H1 (cell line): ENCODE data around the gene ADCY1. TPM values are rescaled to one million over a fixed set of nuclear protein-coding genes. Genes with fewer than 3 reads are reported as not detected.
"Not testable (repeated sequence)": the region's sequence is repeated elsewhere in the genome, so short reads cannot be mapped to it uniquely, and the experiment has no call there.

Experiments used
- CTCF ChIA-PET: fragments of 300-600 bp; sonication (Branson Sonifier 250); formaldehyde crosslinking; loops from one replicate; lab custom pipeline; 2021; ENCODE audit not compliant: partially characterized antibody; lab: Charles Lee
- POLR2A ChIA-PET: fragments of 300-600 bp; sonication (Branson Sonifier 250); formaldehyde crosslinking; loops from one replicate; lab custom pipeline; 2021; ENCODE audit warnings: inconsistent platforms; ENCODE audit not compliant: partially characterized antibody; lab: Charles Lee
- DNase-seq, 2 experiments: peaks; one replicate each; pipeline versions ENCODE4 v3.0.0 to v3.0.0-alpha.2; 2010 to 2022; ENCODE audit warnings: low spot score in 2 of 2, low read depth in 1 of 2, mixed read lengths in 1 of 2
- FAIRE-seq: peaks from 2 replicates; lab custom pipeline; 2011; peaks lifted over from hg19 to GRCh38; lab: Jason Lieb, UNC
- H2AFZ ChIP-seq: 2 replicates; pipeline ENCODE4 v1.8.1; 2012; ENCODE audit warnings: low read length, inconsistent platforms
- H2AK5ac ChIP-seq: 2 replicates; pipeline ENCODE4 v1.6.1; 2013; ENCODE audit warnings: low read depth, low read length
- H2BK120ac ChIP-seq: replicated peaks from 2 replicates; pipeline ENCODE3; 2013; ENCODE audit warnings: low read depth, low read length, inconsistent platforms
- H2BK12ac ChIP-seq: 2 replicates; pipeline ENCODE4 v1.6.1; 2013; ENCODE audit warnings: low read depth, low read length
- H2BK15ac ChIP-seq: 2 replicates; pipeline ENCODE4 v1.6.1; 2013; ENCODE audit warnings: low read length
- H2BK20ac ChIP-seq: 2 replicates; pipeline ENCODE4 v1.6.1; 2013; ENCODE audit warnings: low read length
- H2BK5ac ChIP-seq: 2 replicates; pipeline ENCODE4 v1.6.1; 2013; ENCODE audit warnings: low read depth, low read length
- H3K14ac ChIP-seq: 2 replicates; pipeline ENCODE4 v1.6.1; 2013; ENCODE audit warnings: inconsistent platforms; ENCODE audit not compliant: insufficient read length
- H3K18ac ChIP-seq: 2 replicates; pipeline ENCODE4 v1.6.1; 2013; ENCODE audit warnings: low read length; ENCODE audit errors: extremely low read depth
- H3K23ac ChIP-seq: 2 replicates; pipeline ENCODE4 v1.6.1; 2013; ENCODE audit warnings: inconsistent platforms; ENCODE audit not compliant: insufficient read length
- H3K23me2 ChIP-seq: 2 replicates; pipeline ENCODE4 v1.6.1; 2013; ENCODE audit warnings: low read depth, low read length
- H3K27ac ChIP-seq: 2 replicates; pipeline ENCODE4 v1.6.1; 2011; ENCODE audit warnings: low read depth, low read length, inconsistent platforms
- H3K27me3 ChIP-seq, 4 experiments: replicated peaks in 1 of 4; 1 replicate in 1 of 4; 2 replicates in 3 of 4; pipeline versions ENCODE4 v1.6.1 to v1.8.1; 2011 to 2013; ENCODE audit warnings: low read length in 3 of 4, mild to moderate bottlenecking in 3 of 4, inconsistent platforms in 2 of 4, mixed read lengths in 2 of 4, moderate library complexity in 1 of 4; ENCODE audit not compliant: control insufficient read depth in 3 of 4, insufficient read depth in 3 of 4; ENCODE audit errors: extremely low read depth in 1 of 4
- H3K36me3 ChIP-seq, 4 experiments: 2 replicates each; pipeline versions ENCODE4 v1.6.1 to v1.8.1; 2011 to 2013; ENCODE audit warnings: mild to moderate bottlenecking in 4 of 4, low read length in 3 of 4, moderate library complexity in 2 of 4, control low read depth in 1 of 4, inconsistent platforms in 1 of 4; ENCODE audit not compliant: insufficient read depth in 4 of 4, control insufficient read depth in 2 of 4
- H3K4ac ChIP-seq: replicated peaks from 2 replicates; pipeline ENCODE3; 2013; ENCODE audit warnings: low read length, low read depth, mixed read lengths, inconsistent platforms; ENCODE audit not compliant: insufficient read length
- H3K4me1 ChIP-seq, 4 experiments: replicated peaks in 1 of 4; 1 replicate in 1 of 4; 2 replicates in 3 of 4; pipeline versions ENCODE4 v1.6.1 to v1.8.1; 2011 to 2013; ENCODE audit warnings: low read length in 3 of 4, inconsistent platforms in 2 of 4, mixed read lengths in 1 of 4; ENCODE audit not compliant: insufficient read depth in 4 of 4, control insufficient read depth in 3 of 4
- H3K4me2 ChIP-seq, 2 experiments: 2 replicates each; pipeline versions ENCODE4 v1.6.1 to v1.8.1; 2011 to 2013; ENCODE audit warnings: low read depth in 2 of 2, low read length in 2 of 2, control low read depth in 1 of 2, inconsistent platforms in 1 of 2, mild to moderate bottlenecking in 1 of 2; ENCODE audit not compliant: insufficient read depth in 1 of 2
- H3K4me3 ChIP-seq, 4 experiments: fragments of 200-600, 300-600 bp in 1 of 4; sonication (generic), shearing (Covaris generic), sonication (Bioruptor Twin) in 1 of 4; 2 replicates each; pipeline versions ENCODE4 v1.5.1 to v1.8.1; 2011 to 2016; ENCODE audit warnings: low read length in 4 of 4, low read depth in 3 of 4, control low read depth in 2 of 4, inconsistent platforms in 2 of 4, mild to moderate bottlenecking in 2 of 4, mixed read lengths in 1 of 4, moderate library complexity in 1 of 4; ENCODE audit not compliant: insufficient read depth in 2 of 4; ENCODE audit errors: extremely low read depth in 1 of 4
- H3K56ac ChIP-seq: replicated peaks from 2 replicates; pipeline ENCODE3; 2013; ENCODE audit warnings: low read depth, mild to moderate bottlenecking, mixed read lengths, low read length, inconsistent platforms; ENCODE audit not compliant: insufficient read length
- H3K79me1 ChIP-seq: 2 replicates; pipeline ENCODE4 v1.6.1; 2013; ENCODE audit warnings: low read depth, low read length, control low read depth
- H3K79me2 ChIP-seq, 2 experiments: 2 replicates each; pipeline versions ENCODE4 v1.6.1 to v1.8.1; 2012 to 2013; ENCODE audit warnings: low read length in 2 of 2, mild to moderate bottlenecking in 2 of 2, inconsistent platforms in 1 of 2; ENCODE audit not compliant: insufficient read depth in 2 of 2, control insufficient read depth in 1 of 2
- H3K9ac ChIP-seq, 4 experiments: replicated peaks in 1 of 4; 1 replicate in 1 of 4; 2 replicates in 3 of 4; pipeline versions ENCODE4 v1.6.1 to v1.8.1; 2011 to 2013; ENCODE audit warnings: low read depth in 3 of 4, low read length in 3 of 4, control low read depth in 2 of 4, mild to moderate bottlenecking in 2 of 4, moderate library complexity in 2 of 4, inconsistent platforms in 1 of 4; ENCODE audit errors: extremely low read depth in 1 of 4
- H3K9me3 ChIP-seq, 2 experiments: 2 replicates each; pipeline versions ENCODE4 v1.6.1 to v1.8.1; 2012 to 2013; ENCODE audit warnings: mild to moderate bottlenecking in 2 of 2, moderate library complexity in 2 of 2, control low read depth in 1 of 2, inconsistent platforms in 1 of 2, low read depth in 1 of 2, low read length in 1 of 2, mixed read lengths in 1 of 2; ENCODE audit not compliant: insufficient read depth in 2 of 2
- H4K20me1 ChIP-seq, 2 experiments: replicated peaks in 1 of 2; 2 replicates each; pipeline versions ENCODE3 to v1.8.1; 2011 to 2013; ENCODE audit warnings: inconsistent platforms in 2 of 2, low read length in 2 of 2, mild to moderate bottlenecking in 1 of 2; ENCODE audit not compliant: insufficient read depth in 2 of 2, control insufficient read depth in 1 of 2
- H4K5ac ChIP-seq: 2 replicates; pipeline ENCODE4 v1.6.1; 2013; ENCODE audit warnings: low read length, low read depth, mixed read lengths, inconsistent platforms; ENCODE audit not compliant: insufficient read length
- H4K8ac ChIP-seq: 2 replicates; pipeline ENCODE4 v1.8.0; 2013; ENCODE audit warnings: mild to moderate bottlenecking, moderate library complexity, low read length, inconsistent platforms; ENCODE audit not compliant: insufficient read depth; ENCODE audit errors: extremely low read depth
- H4K91ac ChIP-seq: replicated peaks from 2 replicates; pipeline ENCODE3; 2013; ENCODE audit warnings: low read length, mixed read lengths, inconsistent platforms; ENCODE audit not compliant: insufficient read length
- CTCF ChIP-seq, 3 experiments: IDR thresholded peaks; 1 replicate in 2 of 3; 2 replicates in 1 of 3; pipeline versions ENCODE4 v1.5.1 to v1.6.1; 2011; ENCODE audit warnings: low read length in 3 of 3, mild to moderate bottlenecking in 3 of 3, inconsistent platforms in 2 of 3, low read depth in 1 of 3, moderate library complexity in 1 of 3; ENCODE audit not compliant: insufficient read depth in 1 of 3; ENCODE audit errors: control extremely low read depth in 1 of 3
- RAD21 ChIP-seq, 2 experiments: IDR thresholded peaks in 1 of 2; conservative IDR thresholded peaks in 1 of 2; 2 replicates each; pipeline ENCODE4 v1.6.1; 2011; ENCODE audit warnings: low read depth in 2 of 2, low read length in 2 of 2, improper control_type of control experiment in 1 of 2, inconsistent platforms in 1 of 2, mild to moderate bottlenecking in 1 of 2, moderate library complexity in 1 of 2
- WGBS, 2 experiments: shearing (Covaris generic) in 1 of 2; methylation state at CpG; one replicate each; pipeline versions ENCODE4 v1.1.6 to v1.1.7; 2013 to 2015; ENCODE audit warnings: low lambda C conversion rate in 2 of 2, mixed read lengths in 2 of 2, inconsistent platforms in 1 of 2, low coverage in 1 of 2, missing lambda C conversion rate in 1 of 2; ENCODE audit not compliant: insufficient replicate concordance in 2 of 2, insufficient coverage in 1 of 2, insufficient read length in 1 of 2; ENCODE audit errors: extremely low coverage in 1 of 2, missing lambda C conversion rate in 1 of 2; 5-methylcytosine and 5-hydroxymethylcytosine counted together
- polyA plus RNA-seq, 7 experiments: library from polyadenylated mRNA; depleted of rRNA in 3 of 7; stranded (reverse) in 5 of 7; unstranded in 2 of 7; fragments of >200 nt in 5 of 7; fragments of 200-250 nt in 2 of 7; gene quantifications; 1 replicate in 5 of 7; 2 replicates in 1 of 7; 4 replicates in 1 of 7; pipeline versions ENCODE4 v1.2.1 to v1.2.3, GENCODE V29; 2011 to 2013; ENCODE audit warnings: missing spikeins in 2 of 7, mixed read lengths in 2 of 7
- total RNA-seq: library from RNA; stranded (reverse); fragmentation: NEBNext Ultra II Directional; extraction: Animal tissue kit (Norgen Biotek cat#: 25700); gene quantifications from 2 replicates; pipeline ENCODE4 v1.2.1, GENCODE V29; 2021

Gene ADCY1
- total and polyA plus RNA-seq, 2 of the 8 experiments (the other 6 are each of a cell fraction or from before 2014, with no cell fraction given), result 7.9 to 26.9 TPM

GRCh38 chr7:45756757-45757156, 182.6 kb downstream of the ADCY1 start:
- H2BK12ac ChIP-seq, H2AFZ ChIP-seq, H4K91ac ChIP-seq, H3K4me1 ChIP-seq, H3K27ac ChIP-seq, H3K9ac ChIP-seq, H2BK120ac ChIP-seq, H3K14ac ChIP-seq, CTCF ChIA-PET, H2AK5ac ChIP-seq, H3K79me2 ChIP-seq, H3K4me3 ChIP-seq, H3K23ac ChIP-seq: not testable (repeated sequence)
- TF ChIP-seq RAD21 (IDR thresholded peaks at IDR 0.05 in 1 of 2, conservative IDR thresholded peaks at IDR 0.05 in 1 of 2; ENCODE audit: low read depth in 2 of 2, low read length in 2 of 2) (peak; percentile 17 to 35; a peak in 3 of 4 replicates), CTCF (IDR thresholded peaks at IDR 0.05; ENCODE audit: control extremely low read depth in 1 of 3, insufficient read depth in 1 of 3, low read depth in 1 of 3, low read length in 3 of 3) (peak in 1 of 3 experiments; percentile 3; a peak in 1 of 4 replicates)
- TF ChIP-seq, all 59 proteins: peak for 2; not testable (repeated sequence) for 57
- DNase-seq, H3K18ac ChIP-seq, H3K27me3 ChIP-seq, H2BK5ac ChIP-seq, H2BK20ac ChIP-seq, H3K56ac ChIP-seq, H3K79me1 ChIP-seq, H4K5ac ChIP-seq, H2BK15ac ChIP-seq, H3K4me2 ChIP-seq, FAIRE-seq, H3K4ac ChIP-seq, POLR2A ChIA-PET, H4K8ac ChIP-seq, H3K9me3 ChIP-seq, H4K20me1 ChIP-seq, H3K36me3 ChIP-seq, H3K23me2 ChIP-seq: not testable (repeated sequence)
- WGBS, 2 experiments, result 78% methylated on average over 2 of the region's 2 CpGs; no CpG with 5 or more reads in 1 of the 2 experiments
